Fibroblast of pulmonary artery (primary cell): Measurements from ENCODE around the gene BCAP31.
"Not testable (repeated sequence)": the region's sequence is repeated elsewhere in the genome, so short reads cannot be mapped to it uniquely, and the experiment has no call there.

Source experiments
- DNase-seq: peaks from one replicate; pipeline ENCODE4 v3.0.0-alpha.2; 2010; ENCODE audit warnings: low read depth
- H3K4me3 ChIP-seq: replicated peaks from 2 replicates; pipeline ENCODE4 v1.5.1; 2011; ENCODE audit warnings: low read depth, mild to moderate bottlenecking, control low read depth, low read length, moderate library complexity
- CTCF ChIP-seq: IDR thresholded peaks from 2 replicates; pipeline ENCODE4 v1.5.1; 2011; ENCODE audit warnings: mild to moderate bottlenecking, control low read depth, low read length, inconsistent platforms; ENCODE audit errors: missing control alignments

Gene BCAP31

DNA sequence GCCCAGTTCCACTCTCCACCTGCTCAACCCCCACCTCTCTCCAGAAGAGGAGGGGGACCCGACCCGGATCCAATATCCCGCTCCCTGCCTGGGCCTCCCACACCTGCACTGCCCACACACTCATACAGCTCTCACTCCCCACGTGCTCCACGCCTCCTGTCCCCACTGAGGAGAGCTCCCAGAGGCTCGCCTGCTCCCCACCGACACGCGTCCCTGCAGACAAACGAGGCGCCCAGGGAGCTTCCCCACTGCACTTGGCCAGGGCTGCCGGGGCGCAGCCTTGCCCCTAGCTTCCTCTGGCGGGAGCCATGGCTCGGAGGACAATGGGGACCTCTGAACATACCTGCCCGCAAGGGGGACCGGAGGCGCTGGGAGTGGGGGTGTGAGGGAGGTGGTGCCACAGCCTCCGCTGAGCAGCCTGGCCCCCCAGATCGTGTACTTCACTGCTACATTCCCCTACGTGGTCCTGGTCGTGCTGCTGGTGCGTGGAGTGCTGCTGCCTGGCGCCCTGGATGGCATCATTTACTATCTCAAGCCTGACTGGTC lies 31.5 kb downstream of the BCAP31 start:
- no peak for TF ChIP-seq CTCF
- H3K4me3 ChIP-seq: no peak overlapping the region
- no peak for DNase-seq

DNA sequence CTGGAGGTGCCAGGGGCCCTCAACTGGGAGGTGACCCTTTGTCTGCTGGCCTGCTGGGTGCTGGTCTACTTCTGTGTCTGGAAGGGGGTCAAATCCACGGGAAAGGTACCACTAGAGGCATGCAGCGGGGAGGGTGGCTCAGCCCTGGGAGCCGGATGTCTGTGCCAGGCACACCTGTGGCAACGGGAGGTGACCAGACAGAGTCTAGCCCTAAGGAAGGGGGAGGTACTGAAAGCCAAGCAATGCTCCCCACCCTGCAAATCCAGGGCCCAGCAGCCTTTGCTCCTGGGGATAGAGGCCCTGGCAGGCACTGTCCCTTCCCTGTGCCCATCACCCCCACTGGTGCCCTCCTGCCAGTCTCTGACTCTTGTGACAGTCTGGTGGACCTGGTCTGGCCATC lies 32.2 kb downstream of the BCAP31 start:
- DNase-seq: no peak
- H3K4me3 ChIP-seq: no peak overlapping the region
- TF ChIP-seq CTCF: no peak

- DNase-seq, H3K4me3 ChIP-seq: not testable (repeated sequence)
Measured at GRCh38 chrX:153691032-153691827, 33.0 kb downstream of the BCAP31 start.

GRCh38 chrX:153690466-153690865 lies 33.7 kb downstream of the BCAP31 start:
- no peak for TF ChIP-seq CTCF
- DNase-seq: no peak
- no peak overlapping the region for H3K4me3 ChIP-seq

- peak overlapping the region; percentile 34 for H3K4me3 ChIP-seq
- TF ChIP-seq CTCF: no peak
- DNase-seq: no peak
Measured at GRCh38 chrX:153689654-153690465, 34.3 kb downstream of the BCAP31 start.

DNA sequence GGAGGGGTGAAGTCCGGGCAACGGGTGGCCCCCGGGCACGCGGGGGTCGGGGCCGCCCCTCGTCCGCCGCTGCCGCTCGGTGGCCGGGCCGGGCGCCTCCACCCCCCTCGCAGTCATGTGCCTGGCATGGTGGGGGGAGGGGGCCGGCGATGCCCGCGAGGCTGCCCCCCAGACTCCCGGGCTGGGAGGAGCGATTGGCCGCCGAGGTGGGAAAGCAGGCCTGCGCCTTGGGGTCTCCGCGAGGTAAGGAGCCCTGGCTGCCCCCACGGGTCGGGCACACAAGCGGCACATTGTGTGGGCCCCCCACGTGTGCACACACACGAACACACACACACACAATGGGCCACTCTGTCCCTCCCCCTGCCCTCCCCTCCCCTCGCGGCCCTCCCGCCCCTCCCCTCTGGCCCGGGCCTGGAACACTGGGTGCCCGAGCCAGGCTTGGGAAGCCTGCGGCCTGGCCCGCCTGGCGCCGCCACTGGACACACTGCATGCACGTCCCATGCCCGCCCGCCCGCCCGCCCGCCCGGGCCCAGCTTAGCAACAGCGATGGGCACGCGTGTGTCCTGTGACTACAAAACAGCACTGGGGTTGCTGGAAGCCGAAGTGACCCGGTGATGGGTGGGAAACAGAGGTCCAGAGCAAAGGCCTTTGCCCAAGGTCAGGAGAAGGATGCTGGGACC lies 35.1 kb downstream of the BCAP31 start:
- no peak for TF ChIP-seq CTCF
- peak overlapping the region; percentile 47 for H3K4me3 ChIP-seq
- DNase-seq: peak; percentile 21

DNA sequence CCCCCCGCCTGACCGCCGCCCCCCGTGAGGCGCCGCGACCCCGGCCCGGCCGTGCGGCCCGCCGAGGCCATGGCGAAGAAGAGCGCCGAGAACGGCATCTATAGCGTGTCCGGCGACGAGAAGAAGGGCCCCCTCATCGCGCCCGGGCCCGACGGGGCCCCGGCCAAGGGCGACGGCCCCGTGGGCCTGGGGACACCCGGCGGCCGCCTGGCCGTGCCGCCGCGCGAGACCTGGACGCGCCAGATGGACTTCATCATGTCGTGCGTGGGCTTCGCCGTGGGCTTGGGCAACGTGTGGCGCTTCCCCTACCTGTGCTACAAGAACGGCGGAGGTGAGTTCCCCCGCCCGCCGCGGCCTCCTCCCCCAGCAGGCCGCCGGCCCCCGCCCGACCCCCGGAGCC lies 35.7 kb downstream of the BCAP31 start:
- peak overlapping the region; percentile 38 for H3K4me3 ChIP-seq
- DNase-seq: no peak
- no peak for TF ChIP-seq CTCF
